GM21423 (cell line): Measurements from ENCODE around the gene CCDC93.
"Not testable (repeated sequence)": the region's sequence is repeated elsewhere in the genome, so short reads cannot be mapped to it uniquely, and the experiment has no call there.

Source experiments
- ATAC-seq: cut with Tn5 transposase; IDR thresholded peaks from one replicate; pipeline ENCODE4 v1.9.1; 2021; ENCODE audit warnings: mild to moderate bottlenecking, moderate library complexity; ENCODE audit not compliant: unreplicated experiment

Gene CCDC93

GRCh38 chr2:118046634-118047210, 32.9 kb upstream of the CCDC93 start:
- no peak for ATAC-seq

- ATAC-seq: no peak
Observed at GRCh38 chr2:118045286-118045685, 31.4 kb upstream of the CCDC93 start.

- no peak for ATAC-seq
Observed at GRCh38 chr2:118044854-118045253, 31.0 kb upstream of the CCDC93 start.

- ATAC-seq: no peak
Observed at GRCh38 chr2:118044103-118044716, 30.3 kb upstream of the CCDC93 start.

GRCh38 chr2:118040891-118041290, 27.0 kb upstream of the CCDC93 start:
- no peak for ATAC-seq

GRCh38 chr2:118032169-118033013, 18.5 kb upstream of the CCDC93 start:
- peak; percentile 93 for ATAC-seq

GRCh38 chr2:118031566-118031965, 17.7 kb upstream of the CCDC93 start:
- no peak for ATAC-seq

GRCh38 chr2:118029025-118029424, 15.2 kb upstream of the CCDC93 start:
- no peak for ATAC-seq

GRCh38 chr2:118021356-118021755, 7.5 kb upstream of the CCDC93 start:
- no peak for ATAC-seq

- ATAC-seq: no peak
Observed at GRCh38 chr2:118019821-118020220, 6.0 kb upstream of the CCDC93 start.

GRCh38 chr2:118016911-118017310, 3.0 kb upstream of the CCDC93 start:
- no peak for ATAC-seq

- not testable (repeated sequence) for ATAC-seq
Observed at GRCh38 chr2:118015761-118016160, 1.9 kb upstream of the CCDC93 start.

- no peak for ATAC-seq
Observed at GRCh38 chr2:118014492-118014824, 588 bp upstream of the CCDC93 start.

GRCh38 chr2:118013221-118013723, 598 bp downstream of the CCDC93 start:
- peak; percentile 35 for ATAC-seq

GRCh38 chr2:118012778-118013177, 1.1 kb downstream of the CCDC93 start:
- no peak for ATAC-seq

- no peak for ATAC-seq
Observed at GRCh38 chr2:118010473-118010872, 3.4 kb downstream of the CCDC93 start.

GRCh38 chr2:118006861-118007260, 7.0 kb downstream of the CCDC93 start:
- no peak for ATAC-seq

- ATAC-seq: no peak
Observed at GRCh38 chr2:118006326-118006725, 7.5 kb downstream of the CCDC93 start.

- ATAC-seq: peak; percentile 99
Observed at GRCh38 chr2:118003396-118003824, 10.5 kb downstream of the CCDC93 start.

GRCh38 chr2:118000041-118000440, 13.8 kb downstream of the CCDC93 start:
- no peak for ATAC-seq

- no peak for ATAC-seq
Observed at GRCh38 chr2:117997872-117998454, 15.9 kb downstream of the CCDC93 start.

- ATAC-seq: no peak
Observed at GRCh38 chr2:117996525-117996924, 17.3 kb downstream of the CCDC93 start.
